HG03439 (cell line): ENCODE results near the gene NAB1.

Source experiments
- ATAC-seq: cut with Tn5 transposase; IDR thresholded peaks from one replicate; pipeline ENCODE4 v1.9.1; 2021; ENCODE audit warnings: mild to moderate bottlenecking, moderate library complexity; ENCODE audit not compliant: unreplicated experiment

Gene NAB1

GRCh38 chr2:190668892-190669291 lies 20.0 kb downstream of the NAB1 start:
- no peak for ATAC-seq

GRCh38 chr2:190670182-190670946 lies 21.5 kb downstream of the NAB1 start:
- peak; percentile 59 for ATAC-seq

- peak; percentile 40 for ATAC-seq
Observed at GRCh38 chr2:190674966-190675650, 26.2 kb downstream of the NAB1 start.

DNA sequence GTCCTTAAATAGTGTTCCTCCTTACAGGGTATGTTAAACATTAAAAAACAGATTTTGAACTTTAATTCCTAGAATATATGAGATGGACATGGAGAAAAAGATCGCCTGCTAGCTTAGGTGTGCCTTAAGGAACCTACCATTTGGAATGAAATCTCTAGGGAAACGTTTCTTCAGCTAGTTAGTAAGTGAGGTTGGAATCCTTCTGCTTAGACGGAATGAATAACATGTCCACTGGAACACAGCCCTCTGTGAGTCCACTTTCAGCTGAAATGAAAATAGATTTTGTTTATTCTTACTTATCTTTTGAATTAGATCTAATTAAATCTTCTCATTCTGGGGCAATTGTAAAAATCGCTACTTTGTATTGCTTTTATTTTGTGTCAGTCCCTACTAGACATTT lies 28.4 kb downstream of the NAB1 start:
- ATAC-seq, result no peak

- peak; percentile 55 for ATAC-seq
Observed at GRCh38 chr2:190678444-190679162, 29.7 kb downstream of the NAB1 start.

DNA sequence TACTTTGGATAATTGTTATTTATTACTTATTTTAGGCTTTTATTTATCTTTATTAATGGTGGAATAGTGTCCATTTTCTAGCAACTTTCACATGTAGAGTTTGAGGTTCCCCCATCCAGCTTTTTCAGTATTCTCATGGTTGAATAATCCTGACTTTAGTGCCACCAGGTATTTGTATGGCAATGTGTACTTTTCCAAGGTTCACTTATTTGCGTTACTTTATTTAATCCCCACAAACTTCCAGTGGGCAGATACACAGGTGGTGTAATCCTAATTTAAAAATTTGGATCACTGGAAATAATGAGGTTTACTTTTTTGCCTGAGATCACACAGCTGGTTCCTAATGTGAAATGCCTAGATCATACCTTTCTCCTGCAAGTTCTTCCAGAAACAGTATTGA lies 30.5 kb downstream of the NAB1 start:
- no peak for ATAC-seq

DNA sequence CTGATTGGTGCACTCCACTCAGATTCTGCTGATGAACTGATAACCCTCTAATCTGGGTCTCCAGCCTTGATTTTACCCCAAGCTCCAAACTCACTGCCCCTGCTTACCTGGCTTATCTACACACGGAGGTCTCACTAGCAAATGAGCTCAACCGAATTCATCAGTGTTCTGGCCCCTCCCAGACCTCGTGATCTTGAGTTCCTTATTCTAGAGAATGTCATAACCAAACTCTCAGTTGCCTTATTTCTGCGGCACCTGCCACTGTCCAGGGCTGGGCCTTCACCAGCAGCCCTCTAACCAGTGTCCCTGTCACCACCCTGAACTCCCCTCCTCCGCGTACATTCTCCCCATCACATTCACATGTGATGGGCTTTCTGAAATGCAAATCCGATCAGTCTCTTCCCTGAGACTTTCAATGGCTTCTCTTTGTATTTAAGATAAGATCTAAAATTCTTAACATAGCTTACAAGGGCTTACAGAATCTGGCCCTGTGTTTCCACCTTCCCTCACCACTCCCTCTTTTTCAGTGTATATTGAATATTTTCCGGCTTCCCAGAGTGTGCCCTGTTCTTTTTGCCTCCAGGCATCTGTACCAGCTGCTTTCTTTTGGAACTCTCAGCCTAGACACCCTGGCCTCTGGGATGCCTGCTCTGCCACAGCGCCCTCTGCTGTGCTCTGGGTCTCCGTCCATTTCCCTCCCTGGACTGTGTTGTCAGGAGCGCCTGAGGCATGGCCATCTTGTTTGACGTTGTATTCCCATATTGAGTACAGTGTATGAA lies 31.1 kb downstream of the NAB1 start:
- peak; percentile 59 for ATAC-seq

- ATAC-seq, result no peak
Observed at GRCh38 chr2:190682168-190682567, 33.3 kb downstream of the NAB1 start.

DNA sequence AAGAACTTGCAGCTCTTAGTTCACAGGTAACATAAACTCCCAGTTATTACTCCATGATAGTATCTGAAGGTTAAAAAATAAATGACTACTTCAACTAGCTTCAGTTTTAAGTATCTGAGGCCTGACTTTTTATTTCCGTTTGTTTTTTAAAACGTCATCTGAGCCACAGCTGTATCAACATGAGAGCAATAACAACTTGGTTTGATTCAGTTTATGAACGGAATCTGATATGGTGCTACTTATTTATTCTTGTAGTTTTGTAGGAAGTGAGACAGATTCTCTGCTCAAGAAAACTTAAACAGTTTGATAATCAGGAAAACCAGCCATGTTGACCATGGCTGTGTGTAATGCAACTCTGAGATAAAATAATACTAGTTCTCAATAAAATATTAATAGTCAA lies 34.9 kb downstream of the NAB1 start:
- no peak for ATAC-seq

GRCh38 chr2:190684931-190685330 lies 36.0 kb downstream of the NAB1 start:
- ATAC-seq, result no peak

DNA sequence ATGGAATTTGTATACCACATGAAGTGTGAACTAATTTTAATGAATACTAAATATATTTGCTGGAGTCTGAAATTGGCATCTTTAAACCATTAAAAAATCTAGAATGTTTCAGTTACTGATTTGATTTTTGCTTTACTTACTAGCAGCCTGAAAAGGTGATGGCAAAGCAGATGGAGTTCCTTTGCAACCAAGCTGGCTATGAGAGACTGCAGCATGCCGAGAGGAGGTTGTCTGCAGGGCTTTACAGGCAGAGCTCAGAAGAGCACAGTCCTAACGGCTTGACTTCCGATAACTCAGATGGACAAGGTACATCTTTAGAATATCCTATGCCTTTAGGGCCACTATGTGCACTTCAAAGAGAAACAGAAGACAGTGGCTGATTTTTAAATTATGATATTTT lies 36.5 kb downstream of the NAB1 start:
- ATAC-seq, result no peak

DNA sequence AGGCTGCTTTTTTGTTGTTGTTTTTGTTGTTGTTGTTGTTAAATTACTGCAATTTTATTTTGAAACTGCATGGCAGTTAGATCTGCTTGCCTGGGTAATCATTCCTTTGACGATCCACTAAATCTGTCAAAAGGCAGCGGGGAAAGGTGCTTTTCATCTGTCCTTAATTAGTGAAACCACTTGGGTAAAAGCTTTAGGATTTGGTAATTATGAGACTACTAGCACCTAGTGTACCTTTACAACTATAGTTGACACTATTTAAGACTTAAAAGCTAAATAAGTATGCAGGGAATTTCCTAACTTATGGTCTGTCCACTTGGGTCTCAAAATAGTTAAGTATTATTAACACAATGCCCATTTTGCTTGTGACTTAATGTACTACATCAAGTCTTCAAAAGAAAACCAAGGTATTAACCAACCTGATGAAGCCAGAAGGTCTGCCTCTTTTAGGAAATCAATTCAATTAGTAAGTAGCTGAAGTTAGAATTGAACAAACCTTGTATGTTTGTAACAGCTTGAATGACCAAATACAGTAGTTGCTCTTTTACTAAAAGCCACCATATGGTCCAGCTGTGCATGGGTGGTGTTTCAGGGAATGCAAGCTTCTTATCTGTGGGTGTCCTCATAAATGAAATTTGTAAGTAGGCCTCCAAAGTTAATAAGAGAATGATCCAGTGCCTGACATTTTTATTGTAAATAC lies 44.8 kb downstream of the NAB1 start:
- ATAC-seq, result peak; percentile 43

- no peak for ATAC-seq
Observed at GRCh38 chr2:190694479-190694878, 45.6 kb downstream of the NAB1 start.

DNA sequence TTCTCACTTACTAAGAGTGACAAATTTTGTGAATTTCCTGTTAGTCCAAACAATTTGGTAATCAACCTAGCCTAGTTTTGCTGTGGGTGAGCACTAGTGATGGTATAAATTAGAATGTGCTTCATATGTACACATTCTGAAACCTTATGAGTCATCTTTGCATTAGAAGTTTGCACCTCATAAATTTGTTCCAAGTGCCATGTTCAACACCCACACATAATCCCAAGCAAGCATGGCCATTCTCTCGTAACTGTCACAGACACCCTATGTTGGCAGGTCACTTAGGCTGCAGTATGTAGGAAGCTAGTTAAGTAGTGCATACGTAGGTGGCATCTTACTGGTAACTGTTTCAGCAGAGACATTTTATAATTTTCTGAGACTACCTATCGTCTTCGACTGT lies 46.9 kb downstream of the NAB1 start:
- peak; percentile 58 for ATAC-seq

- no peak for ATAC-seq
Observed at GRCh38 chr2:190696792-190697398, 48.0 kb downstream of the NAB1 start.

GRCh38 chr2:190697421-190697820 lies 48.5 kb downstream of the NAB1 start:
- no peak for ATAC-seq

- no peak for ATAC-seq
Observed at GRCh38 chr2:190698895-190699294, 50.0 kb downstream of the NAB1 start.

GRCh38 chr2:190701586-190701985 lies 52.7 kb downstream of the NAB1 start:
- no peak for ATAC-seq

GRCh38 chr2:190705280-190705679 lies 56.4 kb downstream of the NAB1 start:
- no peak for ATAC-seq

DNA sequence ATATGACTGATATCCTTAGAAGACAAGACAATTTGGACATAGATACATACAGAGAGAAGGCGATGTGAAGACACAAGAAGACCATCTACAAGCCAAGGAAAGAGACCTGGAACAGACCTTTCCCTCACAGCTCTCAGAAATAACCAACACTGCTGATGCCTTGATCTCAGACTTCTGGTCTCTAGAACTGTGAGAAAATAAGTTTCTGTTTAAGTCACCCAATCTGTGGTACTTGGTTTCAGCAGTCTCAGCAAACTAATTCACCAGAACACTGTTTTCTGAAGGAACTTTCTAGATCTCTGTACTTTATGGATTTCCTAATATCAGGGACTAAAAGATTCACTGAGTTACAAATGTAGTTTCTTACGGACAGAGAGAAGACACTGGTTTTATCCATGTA lies 58.8 kb downstream of the NAB1 start:
- ATAC-seq, result no peak
